ENCODE data around the gene ZRANB3.

The ZRANB3 gene

DNA sequence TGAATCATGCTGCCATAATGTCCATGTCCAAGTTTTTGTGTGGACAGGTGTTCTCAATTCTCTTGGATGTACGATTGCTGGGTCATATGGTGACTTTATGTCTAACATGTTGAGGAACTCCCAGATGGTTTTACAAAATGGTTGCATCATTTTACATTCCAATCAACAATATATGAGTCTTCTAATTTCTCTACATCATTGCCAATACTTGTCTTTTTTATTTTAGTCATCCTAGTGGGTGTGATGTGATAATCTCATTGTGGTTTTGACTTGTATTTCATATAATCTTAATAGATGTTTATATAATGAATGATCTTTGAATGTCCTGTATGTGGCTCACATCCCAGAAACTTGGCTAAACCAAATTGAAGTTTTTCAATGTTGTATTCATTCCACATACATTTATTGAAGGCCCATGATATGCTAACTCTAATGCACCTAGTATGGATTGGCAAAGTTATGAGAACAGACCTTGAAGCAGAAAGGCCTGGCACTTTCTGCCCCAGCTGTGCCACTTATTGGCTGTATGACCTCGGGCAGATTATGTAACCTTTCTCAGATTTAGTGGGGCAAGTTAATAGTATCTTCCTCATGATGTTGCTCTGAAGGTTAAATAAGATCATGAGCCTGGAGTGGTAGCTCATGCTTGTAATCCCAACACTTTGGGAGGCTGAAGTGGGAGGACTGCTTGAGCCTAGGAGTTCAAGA lies 273.5 kb downstream of the ZRANB3 start:
- no peak overlapping the region for H3K4me3 ChIP-seq (replicated peaks; ENCODE audit: low read depth, low read length)
- TF ChIP-seq, protein P1, sequence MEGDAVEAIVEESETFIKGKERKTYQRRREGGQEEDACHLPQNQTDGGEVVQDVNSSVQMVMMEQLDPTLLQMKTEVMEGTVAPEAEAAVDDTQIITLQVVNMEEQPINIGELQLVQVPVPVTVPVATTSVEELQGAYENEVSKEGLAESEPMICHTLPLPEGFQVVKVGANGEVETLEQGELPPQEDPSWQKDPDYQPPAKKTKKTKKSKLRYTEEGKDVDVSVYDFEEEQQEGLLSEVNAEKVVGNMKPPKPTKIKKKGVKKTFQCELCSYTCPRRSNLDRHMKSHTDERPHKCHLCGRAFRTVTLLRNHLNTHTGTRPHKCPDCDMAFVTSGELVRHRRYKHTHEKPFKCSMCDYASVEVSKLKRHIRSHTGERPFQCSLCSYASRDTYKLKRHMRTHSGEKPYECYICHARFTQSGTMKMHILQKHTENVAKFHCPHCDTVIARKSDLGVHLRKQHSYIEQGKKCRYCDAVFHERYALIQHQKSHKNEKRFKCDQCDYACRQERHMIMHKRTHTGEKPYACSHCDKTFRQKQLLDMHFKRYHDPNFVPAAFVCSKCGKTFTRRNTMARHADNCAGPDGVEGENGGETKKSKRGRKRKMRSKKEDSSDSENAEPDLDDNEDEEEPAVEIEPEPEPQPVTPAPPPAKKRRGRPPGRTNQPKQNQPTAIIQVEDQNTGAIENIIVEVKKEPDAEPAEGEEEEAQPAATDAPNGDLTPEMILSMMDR (IDR thresholded peaks at IDR 0.05; ENCODE audit: low read length, missing control alignments): no peak
- peak; percentile 9 for DNase-seq (ENCODE audit: low read depth)

DNA sequence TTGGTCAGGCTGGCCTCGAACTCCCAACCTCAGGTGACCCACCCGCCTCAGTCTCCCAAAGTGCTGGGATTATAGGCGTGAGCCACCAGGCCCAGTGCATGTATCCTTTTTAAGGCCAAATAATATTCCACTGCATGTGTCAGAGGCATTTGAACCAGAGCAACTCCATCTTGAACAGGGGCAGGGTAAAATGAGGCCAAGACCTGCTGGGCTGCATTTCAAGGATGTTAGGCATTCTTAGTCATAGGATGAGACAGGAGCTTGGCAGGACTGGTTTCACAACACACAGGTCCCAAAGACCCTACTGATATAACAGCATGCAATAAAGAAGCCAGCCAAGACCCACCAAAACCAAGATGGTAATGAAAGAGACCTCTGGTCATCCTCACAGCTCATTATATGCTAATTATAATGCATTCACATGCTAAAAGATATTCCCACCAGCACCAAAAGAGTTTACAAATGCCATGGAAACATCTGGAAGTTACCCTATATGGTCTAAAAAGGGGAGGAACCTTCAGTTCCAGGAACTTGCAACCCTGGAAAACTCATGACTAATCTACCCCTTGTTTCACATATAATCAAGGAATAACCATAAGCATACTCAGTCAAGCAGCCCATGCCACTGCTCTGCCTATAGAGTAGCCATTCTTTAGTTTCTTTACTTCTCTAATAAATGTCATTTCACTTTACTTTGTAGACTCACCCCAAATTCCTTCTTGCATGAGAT lies 274.3 kb downstream of the ZRANB3 start:
- TF ChIP-seq, protein P1 (IDR thresholded peaks at IDR 0.05; ENCODE audit: low read length, missing control alignments): no peak
- no peak overlapping the region for H3K4me3 ChIP-seq (replicated peaks; ENCODE audit: low read depth, low read length)
- peak; percentile 12 for DNase-seq (ENCODE audit: low read depth)

DNA sequence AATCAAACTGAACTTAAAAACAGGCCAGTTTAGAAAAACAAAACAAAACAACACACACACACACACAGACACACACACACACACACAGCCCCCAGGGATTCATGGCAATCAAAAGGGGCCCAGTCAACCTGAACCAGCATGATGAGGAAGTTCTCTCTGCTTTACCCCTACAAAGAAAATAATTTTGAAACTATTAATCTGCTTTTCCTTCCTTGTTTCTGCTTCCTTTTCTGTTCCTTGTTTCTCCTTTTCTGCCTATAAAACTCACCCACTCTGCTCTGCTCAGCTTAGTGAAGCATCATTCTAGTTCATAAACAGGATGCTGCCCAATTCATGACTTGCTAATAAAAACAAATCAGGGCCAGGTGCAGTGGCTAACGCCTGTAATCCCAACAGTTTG lies 275.8 kb downstream of the ZRANB3 start:
- TF ChIP-seq, protein P1 (IDR thresholded peaks at IDR 0.05; ENCODE audit: low read length, missing control alignments): no peak
- no peak overlapping the region for H3K4me3 ChIP-seq (replicated peaks; ENCODE audit: low read depth, low read length)
- DNase-seq (ENCODE audit: low read depth): no peak

DNA sequence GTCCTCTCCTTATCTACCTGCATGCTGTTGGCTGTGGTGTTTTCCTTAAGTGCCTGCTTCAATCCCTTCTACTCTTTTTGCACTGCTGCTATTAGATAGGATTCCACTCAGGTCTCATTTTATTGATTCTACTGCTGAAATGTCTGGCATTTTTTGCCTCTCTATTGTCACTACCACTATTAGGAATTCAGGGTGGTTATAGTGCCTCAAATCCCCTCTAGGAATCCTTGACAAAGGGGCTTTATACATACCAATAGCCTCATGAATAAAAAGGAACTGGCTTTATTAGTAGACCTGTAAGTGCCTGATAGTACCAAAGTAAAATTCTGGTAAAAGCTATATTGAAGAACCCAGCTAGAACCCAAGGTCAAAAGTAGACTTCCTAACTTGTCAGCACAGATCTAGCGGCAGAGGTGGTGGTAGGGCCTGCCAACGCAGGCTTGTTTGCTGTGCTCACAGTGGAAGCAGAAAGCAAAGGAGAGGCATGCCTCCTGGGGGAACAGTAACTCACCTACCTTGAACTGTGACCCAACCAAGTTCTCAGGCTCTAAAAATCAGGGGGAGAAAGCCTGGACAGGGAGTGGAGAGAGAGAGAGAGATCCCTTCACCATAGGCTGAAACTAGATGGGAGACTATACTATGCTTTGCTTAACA lies 278.1 kb downstream of the ZRANB3 start:
- no peak overlapping the region for H3K4me3 ChIP-seq (replicated peaks; ENCODE audit: low read depth, low read length)
- TF ChIP-seq, protein P1 (IDR thresholded peaks at IDR 0.05; ENCODE audit: low read length, missing control alignments): no peak
- DNase-seq (ENCODE audit: low read depth): no peak

DNA sequence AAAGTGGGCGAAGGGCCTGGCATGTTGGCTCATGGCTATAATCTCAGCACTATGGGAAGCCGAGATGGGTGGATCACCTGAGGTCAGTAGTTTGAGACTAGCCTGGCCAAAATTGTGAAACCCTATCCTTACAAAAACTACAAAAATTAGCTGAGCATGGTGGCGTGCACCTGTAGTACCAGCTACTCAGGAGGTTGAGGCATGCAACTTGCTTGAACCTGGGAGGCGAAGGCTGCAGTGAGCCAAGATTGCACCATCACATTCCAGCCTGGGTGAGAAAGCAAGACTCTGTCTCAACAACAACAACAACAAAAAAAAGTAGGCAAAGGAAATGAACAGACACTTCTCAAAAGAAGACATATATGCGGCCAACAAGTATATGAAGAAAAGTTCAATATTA lies 282.4 kb downstream of the ZRANB3 start:
- TF ChIP-seq, protein P1 (IDR thresholded peaks at IDR 0.05; ENCODE audit: low read length, missing control alignments): no peak
- no peak overlapping the region for H3K4me3 ChIP-seq (replicated peaks; ENCODE audit: low read depth, low read length)
- DNase-seq (ENCODE audit: low read depth): no peak

GRCh38 chr2:135246711-135247270 lies 284.2 kb downstream of the ZRANB3 start:
- no peak overlapping the region for H3K4me3 ChIP-seq (replicated peaks; ENCODE audit: low read depth, low read length)

More at GRCh38 chr2:135246711-135247270, 284.2 kb downstream of the ZRANB3 start:
- no peak for DNase-seq (ENCODE audit: low read depth)
- TF ChIP-seq, protein P1 (IDR thresholded peaks at IDR 0.05; ENCODE audit: low read length, missing control alignments): no peak

Data from fibroblast of pulmonary artery (primary cell).